GM23338 (cell line): ENCODE measurements around the gene ADGRV1. TPM values are rescaled to one million over a fixed set of nuclear protein-coding genes. Genes with fewer than 3 reads are reported as not detected.

Experiments used
- ATAC-seq: fragments of 200-7000 bp; cut with Tn5 transposase; 3 replicates; pipeline ENCODE4 v1.9.1; 2020
- DNase-seq: peaks from one replicate; pipeline ENCODE4 v3.0.0-alpha.2; 2015; ENCODE audit warnings: low spot score
- H2AFZ ChIP-seq: fragments of 200-600 bp; sonication (generic); 2 replicates; pipeline ENCODE4 v1.8.0; 2016; ENCODE audit warnings: antibody characterized with exemption, mild to moderate bottlenecking, moderate library complexity
- H3F3A ChIP-seq: fragments of 200-600 bp; sonication (generic); replicated peaks from 2 replicates; pipeline ENCODE4 v1.8.0; 2017; ENCODE audit warnings: antibody characterized with exemption, mixed run types, low read depth
- H3K27ac ChIP-seq: fragments of 200-600 bp; sonication (generic); 2 replicates; pipeline ENCODE4 v1.6.1; 2016; ENCODE audit warnings: low read depth
- H3K27me3 ChIP-seq: fragments of 200-600 bp; sonication (generic); 2 replicates; pipeline ENCODE4 v1.8.0; 2016; ENCODE audit warnings: mild to moderate bottlenecking, mixed run types, moderate library complexity; ENCODE audit not compliant: insufficient read depth
- H3K36me3 ChIP-seq: fragments of 200-600 bp; sonication (generic); 2 replicates; pipeline ENCODE4 v1.8.0; 2016; ENCODE audit warnings: mild to moderate bottlenecking; ENCODE audit not compliant: insufficient read depth
- H3K4me1 ChIP-seq: fragments of 200-600 bp; sonication (generic); 2 replicates; pipeline ENCODE4 v1.8.0; 2016; ENCODE audit warnings: mild to moderate bottlenecking, moderate library complexity; ENCODE audit not compliant: insufficient read depth
- H3K4me2 ChIP-seq: fragments of 200-600 bp; sonication (generic); 2 replicates; pipeline ENCODE4 v1.7.1; 2017; ENCODE audit warnings: mixed run types
- H3K4me3 ChIP-seq: fragments of 200-600 bp; sonication (generic); 2 replicates; pipeline ENCODE4 v1.6.1; 2016; ENCODE audit warnings: mixed run types
- H3K79me2 ChIP-seq: fragments of 200-600 bp; sonication (generic); replicated peaks from 2 replicates; pipeline ENCODE4 v1.8.0; 2017; ENCODE audit warnings: mild to moderate bottlenecking; ENCODE audit not compliant: insufficient read depth
- H3K9me2 ChIP-seq: fragments of 200-600 bp; sonication (generic); 2 replicates; pipeline ENCODE4 v1.8.0; 2017; ENCODE audit not compliant: insufficient read depth
- H4K20me1 ChIP-seq: fragments of 200-600 bp; sonication (generic); replicated peaks from 2 replicates; pipeline ENCODE4 v1.8.0; 2017; ENCODE audit warnings: mild to moderate bottlenecking; ENCODE audit not compliant: insufficient read depth
- H3K27ac Mint-ChIP-seq: 2 replicates; pipeline ENCODE4 v1.8.0; 2020; ENCODE audit warnings: inconsistent platforms, mild to moderate bottlenecking, moderate library complexity, mixed read lengths
- H3K27me3 Mint-ChIP-seq: 3 replicates; pipeline ENCODE4 v1.8.0; 2022; ENCODE audit warnings: low read depth, mild to moderate bottlenecking, moderate library complexity, mixed read lengths, inconsistent platforms; ENCODE audit not compliant: insufficient read depth, poor library complexity
- H3K36me3 Mint-ChIP-seq: 3 replicates; pipeline ENCODE4 v1.8.0; 2021; ENCODE audit warnings: low read depth, mild to moderate bottlenecking, inconsistent platforms, moderate library complexity, mixed read lengths
- H3K4me1 Mint-ChIP-seq: 3 replicates; pipeline ENCODE4 v1.8.0; 2020; ENCODE audit warnings: mild to moderate bottlenecking, inconsistent platforms, mixed read lengths
- H3K4me3 Mint-ChIP-seq: 3 replicates; pipeline ENCODE4 v1.8.0; 2021; ENCODE audit warnings: moderate library complexity, mild to moderate bottlenecking, inconsistent platforms, mixed read lengths
- H3K9me3 Mint-ChIP-seq: 3 replicates; pipeline ENCODE4 v1.8.0; 2020; ENCODE audit warnings: moderate library complexity, mild to moderate bottlenecking, inconsistent platforms, mixed read lengths
- CREB1 ChIP-seq: fragments of 250-450 bp; sonication (Bioruptor Pico); IDR thresholded peaks from 2 replicates; pipeline ENCODE4 v1.5.0; 2020; ENCODE audit warnings: low read depth, mild to moderate bottlenecking, moderate library complexity
- EZH2phosphoT487 ChIP-seq: fragments of 200-600 bp; sonication (generic); IDR thresholded peaks from one replicate; pipeline ENCODE4 v1.8.1; 2018; ENCODE audit warnings: antibody characterized with exemption; ENCODE audit not compliant: unreplicated experiment
- NANOG ChIP-seq: IDR thresholded peaks from 2 replicates; pipeline ENCODE4 v1.6.1; 2016; ENCODE audit warnings: antibody characterized with exemption, borderline replicate concordance
- POLR2AphosphoS5 ChIP-seq: IDR thresholded peaks from 2 replicates; pipeline ENCODE4 v1.6.1; 2016; ENCODE audit warnings: antibody characterized with exemption, low read depth
- ZNF114 ChIP-seq: fragments of 250-450 bp; sonication (Bioruptor Pico); IDR thresholded peaks from 2 replicates; pipeline ENCODE4 v1.5.0; 2020; ENCODE audit warnings: mild to moderate bottlenecking, moderate library complexity
- ZNF331 ChIP-seq: fragments of 250-450 bp; sonication (Bioruptor Pico); IDR thresholded peaks from 2 replicates; pipeline ENCODE4 v1.5.0; 2020; ENCODE audit warnings: low read depth, mild to moderate bottlenecking, moderate library complexity
- polyA plus RNA-seq: library from polyadenylated mRNA; unstranded; fragments of >200 nt; fragmentation: Nextera tagmentation; extraction: Ambion mirVana; gene quantifications from 2 replicates; pipeline ENCODE4 v1.2.1, GENCODE V29; 2016
- total RNA-seq: library from RNA; depleted of rRNA; stranded (reverse); fragments of >200 nt; shearing (Covaris generic); gene quantifications from 2 replicates; pipeline ENCODE4 v1.2.3, GENCODE V29; 2014
- TF ChIP-seq, protein P1 (sequence below), 2 experiments: fragments of 200-600 bp in 1 of 2; sonication (generic) in 1 of 2; conservative IDR thresholded peaks; 2 replicates each; pipeline versions ENCODE4 v1.5.1 to v1.6.1; 2016 to 2017; ENCODE audit warnings: antibody characterized with exemption in 2 of 2, low read depth in 2 of 2, mild to moderate bottlenecking in 2 of 2, moderate library complexity in 1 of 2
- TF ChIP-seq, protein P2 (sequence below): IDR thresholded peaks from 2 replicates; pipeline ENCODE4 v1.6.1; 2016; ENCODE audit warnings: antibody characterized with exemption
- TF ChIP-seq, protein P3 (sequence below): IDR thresholded peaks from one replicate; pipeline ENCODE4 v1.6.1; 2018; ENCODE audit warnings: antibody characterized with exemption; ENCODE audit not compliant: unreplicated experiment
- TF ChIP-seq, protein P4 (sequence below): fragments of 250-450 bp; sonication (Bioruptor Pico); IDR thresholded peaks from 2 replicates; pipeline ENCODE4 v1.5.0; 2020; ENCODE audit warnings: mild to moderate bottlenecking, moderate library complexity

ADGRV1 gene
- total and polyA plus RNA-seq, 2 experiments from 2014 or later: 46.1 to 149 TPM

DNA sequence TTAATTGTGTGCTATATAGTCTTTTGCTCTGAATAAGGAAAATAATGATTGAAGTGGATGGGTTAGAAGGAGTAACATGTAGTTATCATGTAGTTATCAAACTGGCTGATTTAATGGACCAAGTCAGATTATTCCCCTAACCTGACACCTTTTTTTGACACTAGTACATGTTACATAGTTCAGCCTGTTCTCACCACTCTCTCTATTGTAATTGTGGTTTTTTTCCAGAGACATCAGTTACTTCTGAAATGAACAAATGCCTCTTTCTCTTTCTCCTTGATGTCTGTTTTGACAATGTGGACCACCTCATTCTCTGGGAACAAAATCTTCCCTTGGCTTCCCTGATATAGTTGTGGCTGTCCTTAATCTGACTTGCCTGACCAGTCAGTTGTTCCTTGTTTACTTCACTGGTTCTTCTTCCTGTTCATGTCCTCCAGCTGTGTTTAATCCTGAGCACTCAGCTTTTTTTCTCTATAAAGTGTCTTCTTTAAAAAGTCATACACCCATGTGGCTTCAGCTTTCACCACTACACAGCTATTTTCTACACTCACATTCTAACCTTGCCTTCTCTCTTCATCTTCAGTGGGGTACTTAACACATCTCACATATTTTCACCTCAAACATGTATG lies 581.1 kb downstream of the ADGRV1 start (continued):
- TF ChIP-seq, protein P1, sequence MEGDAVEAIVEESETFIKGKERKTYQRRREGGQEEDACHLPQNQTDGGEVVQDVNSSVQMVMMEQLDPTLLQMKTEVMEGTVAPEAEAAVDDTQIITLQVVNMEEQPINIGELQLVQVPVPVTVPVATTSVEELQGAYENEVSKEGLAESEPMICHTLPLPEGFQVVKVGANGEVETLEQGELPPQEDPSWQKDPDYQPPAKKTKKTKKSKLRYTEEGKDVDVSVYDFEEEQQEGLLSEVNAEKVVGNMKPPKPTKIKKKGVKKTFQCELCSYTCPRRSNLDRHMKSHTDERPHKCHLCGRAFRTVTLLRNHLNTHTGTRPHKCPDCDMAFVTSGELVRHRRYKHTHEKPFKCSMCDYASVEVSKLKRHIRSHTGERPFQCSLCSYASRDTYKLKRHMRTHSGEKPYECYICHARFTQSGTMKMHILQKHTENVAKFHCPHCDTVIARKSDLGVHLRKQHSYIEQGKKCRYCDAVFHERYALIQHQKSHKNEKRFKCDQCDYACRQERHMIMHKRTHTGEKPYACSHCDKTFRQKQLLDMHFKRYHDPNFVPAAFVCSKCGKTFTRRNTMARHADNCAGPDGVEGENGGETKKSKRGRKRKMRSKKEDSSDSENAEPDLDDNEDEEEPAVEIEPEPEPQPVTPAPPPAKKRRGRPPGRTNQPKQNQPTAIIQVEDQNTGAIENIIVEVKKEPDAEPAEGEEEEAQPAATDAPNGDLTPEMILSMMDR (conservative IDR thresholded peaks at IDR 0.05; ENCODE audit: low read depth in 2 of 2): no peak
- TF ChIP-seq, protein P2, sequence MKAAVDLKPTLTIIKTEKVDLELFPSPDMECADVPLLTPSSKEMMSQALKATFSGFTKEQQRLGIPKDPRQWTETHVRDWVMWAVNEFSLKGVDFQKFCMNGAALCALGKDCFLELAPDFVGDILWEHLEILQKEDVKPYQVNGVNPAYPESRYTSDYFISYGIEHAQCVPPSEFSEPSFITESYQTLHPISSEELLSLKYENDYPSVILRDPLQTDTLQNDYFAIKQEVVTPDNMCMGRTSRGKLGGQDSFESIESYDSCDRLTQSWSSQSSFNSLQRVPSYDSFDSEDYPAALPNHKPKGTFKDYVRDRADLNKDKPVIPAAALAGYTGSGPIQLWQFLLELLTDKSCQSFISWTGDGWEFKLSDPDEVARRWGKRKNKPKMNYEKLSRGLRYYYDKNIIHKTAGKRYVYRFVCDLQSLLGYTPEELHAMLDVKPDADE: no peak
- TF ChIP-seq CREB1 (CRISPR knock-in tag) (no peak), NANOG (no peak)
- TF ChIP-seq, protein P3, sequence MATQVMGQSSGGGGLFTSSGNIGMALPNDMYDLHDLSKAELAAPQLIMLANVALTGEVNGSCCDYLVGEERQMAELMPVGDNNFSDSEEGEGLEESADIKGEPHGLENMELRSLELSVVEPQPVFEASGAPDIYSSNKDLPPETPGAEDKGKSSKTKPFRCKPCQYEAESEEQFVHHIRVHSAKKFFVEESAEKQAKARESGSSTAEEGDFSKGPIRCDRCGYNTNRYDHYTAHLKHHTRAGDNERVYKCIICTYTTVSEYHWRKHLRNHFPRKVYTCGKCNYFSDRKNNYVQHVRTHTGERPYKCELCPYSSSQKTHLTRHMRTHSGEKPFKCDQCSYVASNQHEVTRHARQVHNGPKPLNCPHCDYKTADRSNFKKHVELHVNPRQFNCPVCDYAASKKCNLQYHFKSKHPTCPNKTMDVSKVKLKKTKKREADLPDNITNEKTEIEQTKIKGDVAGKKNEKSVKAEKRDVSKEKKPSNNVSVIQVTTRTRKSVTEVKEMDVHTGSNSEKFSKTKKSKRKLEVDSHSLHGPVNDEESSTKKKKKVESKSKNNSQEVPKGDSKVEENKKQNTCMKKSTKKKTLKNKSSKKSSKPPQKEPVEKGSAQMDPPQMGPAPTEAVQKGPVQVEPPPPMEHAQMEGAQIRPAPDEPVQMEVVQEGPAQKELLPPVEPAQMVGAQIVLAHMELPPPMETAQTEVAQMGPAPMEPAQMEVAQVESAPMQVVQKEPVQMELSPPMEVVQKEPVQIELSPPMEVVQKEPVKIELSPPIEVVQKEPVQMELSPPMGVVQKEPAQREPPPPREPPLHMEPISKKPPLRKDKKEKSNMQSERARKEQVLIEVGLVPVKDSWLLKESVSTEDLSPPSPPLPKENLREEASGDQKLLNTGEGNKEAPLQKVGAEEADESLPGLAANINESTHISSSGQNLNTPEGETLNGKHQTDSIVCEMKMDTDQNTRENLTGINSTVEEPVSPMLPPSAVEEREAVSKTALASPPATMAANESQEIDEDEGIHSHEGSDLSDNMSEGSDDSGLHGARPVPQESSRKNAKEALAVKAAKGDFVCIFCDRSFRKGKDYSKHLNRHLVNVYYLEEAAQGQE: no peak

DNA sequence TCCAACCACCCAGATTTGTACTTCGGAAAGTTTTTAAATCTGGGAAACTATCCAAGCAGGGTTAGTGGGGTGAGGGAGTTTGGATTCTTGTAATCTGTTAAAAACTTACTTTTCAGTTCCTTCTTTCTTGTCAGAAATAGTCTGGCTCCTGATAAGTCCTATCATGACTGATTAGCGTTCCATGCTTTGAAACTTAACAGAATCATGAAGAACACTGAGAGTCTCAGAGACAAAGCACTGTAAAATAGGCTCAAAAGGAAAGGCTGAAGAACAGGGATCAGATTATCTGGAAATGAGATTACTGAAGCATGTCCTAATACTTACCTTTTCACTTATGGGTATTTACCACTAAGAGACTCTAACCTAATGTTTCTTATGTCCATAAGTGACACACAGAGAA lies 582.1 kb downstream of the ADGRV1 start:
- Histone ChIP-seq H3K36me3 (no peaks in the 10 kb centered on the region), H3K79me2 (no peaks in the 10 kb centered on the region), H4K20me1 (no peaks in the 10 kb centered on the region; the same call in 1 of the 2 replicates), H2AFZ (no peak overlapping the region), H3K4me3 (no peak overlapping the region), H3K27ac (no peak overlapping the region), H3K27me3 (no peaks in the 10 kb centered on the region), H3K4me2 (no peak overlapping the region), H3K4me1 (no peaks in the 10 kb centered on the region), H3F3A (no peaks in the 10 kb centered on the region), H3K9me2 (no peaks in the 10 kb centered on the region)
- DNase-seq: no peak
- H3K27ac Mint-ChIP-seq: no peak overlapping the region
- peaks cover 3% of the 10 kb centered on the region for H3K27me3 Mint-ChIP-seq
- no peaks in the 10 kb centered on the region for H3K9me3 Mint-ChIP-seq
- H3K4me3 Mint-ChIP-seq: no peak overlapping the region
- ATAC-seq: no peak
- H3K36me3 Mint-ChIP-seq: no peaks in the 10 kb centered on the region
- H3K4me1 Mint-ChIP-seq: peaks cover 19% of the 10 kb centered on the region
- no peak for TF ChIP-seq ZNF114 (CRISPR knock-in tag)
- TF ChIP-seq, protein P4, sequence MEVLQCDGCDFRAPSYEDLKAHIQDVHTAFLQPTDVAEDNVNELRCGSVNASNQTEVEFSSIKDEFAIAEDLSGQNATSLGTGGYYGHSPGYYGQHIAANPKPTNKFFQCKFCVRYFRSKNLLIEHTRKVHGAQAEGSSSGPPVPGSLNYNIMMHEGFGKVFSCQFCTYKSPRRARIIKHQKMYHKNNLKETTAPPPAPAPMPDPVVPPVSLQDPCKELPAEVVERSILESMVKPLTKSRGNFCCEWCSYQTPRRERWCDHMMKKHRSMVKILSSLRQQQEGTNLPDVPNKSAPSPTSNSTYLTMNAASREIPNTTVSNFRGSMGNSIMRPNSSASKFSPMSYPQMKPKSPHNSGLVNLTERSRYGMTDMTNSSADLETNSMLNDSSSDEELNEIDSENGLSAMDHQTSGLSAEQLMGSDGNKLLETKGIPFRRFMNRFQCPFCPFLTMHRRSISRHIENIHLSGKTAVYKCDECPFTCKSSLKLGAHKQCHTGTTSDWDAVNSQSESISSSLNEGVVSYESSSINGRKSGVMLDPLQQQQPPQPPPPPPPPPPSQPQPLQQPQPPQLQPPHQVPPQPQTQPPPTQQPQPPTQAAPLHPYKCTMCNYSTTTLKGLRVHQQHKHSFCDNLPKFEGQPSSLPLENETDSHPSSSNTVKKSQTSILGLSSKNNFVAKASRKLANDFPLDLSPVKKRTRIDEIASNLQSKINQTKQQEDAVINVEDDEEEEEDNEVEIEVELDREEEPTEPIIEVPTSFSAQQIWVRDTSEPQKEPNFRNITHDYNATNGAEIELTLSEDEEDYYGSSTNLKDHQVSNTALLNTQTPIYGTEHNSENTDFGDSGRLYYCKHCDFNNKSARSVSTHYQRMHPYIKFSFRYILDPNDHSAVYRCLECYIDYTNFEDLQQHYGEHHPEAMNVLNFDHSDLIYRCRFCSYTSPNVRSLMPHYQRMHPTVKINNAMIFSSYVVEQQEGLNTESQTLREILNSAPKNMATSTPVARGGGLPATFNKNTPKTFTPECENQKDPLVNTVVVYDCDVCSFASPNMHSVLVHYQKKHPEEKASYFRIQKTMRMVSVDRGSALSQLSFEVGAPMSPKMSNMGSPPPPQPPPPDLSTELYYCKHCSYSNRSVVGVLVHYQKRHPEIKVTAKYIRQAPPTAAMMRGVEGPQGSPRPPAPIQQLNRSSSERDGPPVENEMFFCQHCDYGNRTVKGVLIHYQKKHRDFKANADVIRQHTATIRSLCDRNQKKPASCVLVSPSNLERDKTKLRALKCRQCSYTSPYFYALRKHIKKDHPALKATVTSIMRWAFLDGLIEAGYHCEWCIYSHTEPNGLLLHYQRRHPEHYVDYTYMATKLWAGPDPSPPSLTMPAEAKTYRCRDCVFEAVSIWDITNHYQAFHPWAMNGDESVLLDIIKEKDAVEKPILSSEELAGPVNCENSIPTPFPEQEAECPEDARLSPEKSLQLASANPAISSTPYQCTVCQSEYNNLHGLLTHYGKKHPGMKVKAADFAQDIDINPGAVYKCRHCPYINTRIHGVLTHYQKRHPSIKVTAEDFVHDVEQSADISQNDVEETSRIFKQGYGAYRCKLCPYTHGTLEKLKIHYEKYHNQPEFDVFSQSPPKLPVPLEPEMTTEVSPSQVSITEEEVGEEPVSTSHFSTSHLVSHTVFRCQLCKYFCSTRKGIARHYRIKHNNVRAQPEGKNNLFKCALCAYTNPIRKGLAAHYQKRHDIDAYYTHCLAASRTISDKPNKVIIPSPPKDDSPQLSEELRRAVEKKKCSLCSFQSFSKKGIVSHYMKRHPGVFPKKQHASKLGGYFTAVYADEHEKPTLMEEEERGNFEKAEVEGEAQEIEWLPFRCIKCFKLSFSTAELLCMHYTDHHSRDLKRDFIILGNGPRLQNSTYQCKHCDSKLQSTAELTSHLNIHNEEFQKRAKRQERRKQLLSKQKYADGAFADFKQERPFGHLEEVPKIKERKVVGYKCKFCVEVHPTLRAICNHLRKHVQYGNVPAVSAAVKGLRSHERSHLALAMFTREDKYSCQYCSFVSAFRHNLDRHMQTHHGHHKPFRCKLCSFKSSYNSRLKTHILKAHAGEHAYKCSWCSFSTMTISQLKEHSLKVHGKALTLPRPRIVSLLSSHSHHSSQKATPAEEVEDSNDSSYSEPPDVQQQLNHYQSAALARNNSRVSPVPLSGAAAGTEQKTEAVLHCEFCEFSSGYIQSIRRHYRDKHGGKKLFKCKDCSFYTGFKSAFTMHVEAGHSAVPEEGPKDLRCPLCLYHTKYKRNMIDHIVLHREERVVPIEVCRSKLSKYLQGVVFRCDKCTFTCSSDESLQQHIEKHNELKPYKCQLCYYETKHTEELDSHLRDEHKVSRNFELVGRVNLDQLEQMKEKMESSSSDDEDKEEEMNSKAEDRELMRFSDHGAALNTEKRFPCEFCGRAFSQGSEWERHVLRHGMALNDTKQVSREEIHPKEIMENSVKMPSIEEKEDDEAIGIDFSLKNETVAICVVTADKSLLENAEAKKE (CRISPR knock-in tag): no peak
- TF ChIP-seq, protein P2: no peak
- TF ChIP-seq NANOG: no peak
- no peak for TF ChIP-seq POLR2AphosphoS5
- TF ChIP-seq ZNF331: no peak
- TF ChIP-seq EZH2phosphoT487: no peak
- TF ChIP-seq CREB1 (CRISPR knock-in tag): no peak
